Tibial nerve (tissue), 4 donors: ENCODE measurements around the gene DIP2C.

ENCODE experiments used
- CTCF ChIP-seq, 5 experiments: fragments of 200-600 bp in 3 of 5; fragments of 450-650 bp in 2 of 5; sonication (generic) in 3 of 5; IDR thresholded peaks; one replicate each; pipeline ENCODE4 v1.5.1; 2016 to 2019; ENCODE audit warnings: antibody characterized with exemption in 5 of 5, mild to moderate bottlenecking in 3 of 5, moderate library complexity in 2 of 5
- EP300 ChIP-seq, 2 donors: sonication (generic); formaldehyde crosslinking; IDR thresholded peaks; one replicate each; pipeline ENCODE4 v1.6.1; 2017; ENCODE audit warnings: antibody characterized with exemption in 2 of 2, mild to moderate bottlenecking in 1 of 2
- POLR2A ChIP-seq, 2 donors: fragments of 450-650 bp; IDR thresholded peaks; one replicate each; pipeline ENCODE4 v1.6.1; 2017; ENCODE audit warnings: antibody characterized with exemption in 2 of 2, mild to moderate bottlenecking in 2 of 2, moderate library complexity in 2 of 2

GRCh38 chr10:588246-589165 lies 101.0 kb downstream of the DIP2C start:
- TF ChIP-seq CTCF (IDR thresholded peaks at IDR 0.05): peak in 1 of 5 experiments; percentile 10
- TF ChIP-seq POLR2A (IDR thresholded peaks at IDR 0.05): no peak
- no peak for TF ChIP-seq EP300 (IDR thresholded peaks at IDR 0.05)
